Left ventricle myocardium inferior (tissue), 1 donor: Measurements from ENCODE around the gene DIDO1. TPM values are rescaled to one million over a fixed set of nuclear protein-coding genes. Genes with fewer than 3 reads are reported as not detected.

Experiments
- DNase-seq: peaks from one replicate; pipeline ENCODE4 v3.0.0-alpha.2; 2020
- H3K27ac ChIP-seq: fragments of 200-600 bp; replicated peaks from 2 replicates; pipeline ENCODE4 v1.8.0; 2021
- H3K27me3 ChIP-seq: fragments of 200-600 bp; 2 replicates; pipeline ENCODE4 v1.8.0; 2021; ENCODE audit warnings: low read depth
- H3K36me3 ChIP-seq: fragments of 200-600 bp; 2 replicates; pipeline ENCODE4 v1.8.0; 2021
- H3K4me1 ChIP-seq: fragments of 200-600 bp; 2 replicates; pipeline ENCODE4 v1.8.0; 2021
- H3K4me3 ChIP-seq: fragments of 200-600 bp; 2 replicates; pipeline ENCODE4 v1.8.0; 2021; ENCODE audit warnings: mild to moderate bottlenecking, moderate library complexity
- H3K9me3 ChIP-seq: fragments of 200-600 bp; replicated peaks from 2 replicates; pipeline ENCODE4 v1.8.0; 2021
- intact Hi-C: fragments of 100-400 bp; cut with micrococcal nuclease; formaldehyde crosslinking; loops from one replicate; pipeline ENCODE4 v1.11.0; 2022
- total RNA-seq: library from RNA; stranded (reverse); fragmentation: NEBNext Ultra II Directional; extraction: Animal tissue kit (Norgen Biotek cat#: 25700); gene quantifications from one replicate; pipeline ENCODE4 v1.2.1, GENCODE V29; 2021
- TF ChIP-seq, protein P1 (sequence below): fragments of 200-600 bp; IDR thresholded peaks from 2 replicates; pipeline ENCODE4 v1.8.0; 2021; ENCODE audit warnings: antibody characterized with exemption, mild to moderate bottlenecking, borderline replicate concordance
- donor health status: DM: no; HTN: yes; CAD: no; lungs with severe emphysema.

Gene DIDO1
- total RNA-seq, 1 donor from 2014 or later: 37.0 TPM

DNA sequence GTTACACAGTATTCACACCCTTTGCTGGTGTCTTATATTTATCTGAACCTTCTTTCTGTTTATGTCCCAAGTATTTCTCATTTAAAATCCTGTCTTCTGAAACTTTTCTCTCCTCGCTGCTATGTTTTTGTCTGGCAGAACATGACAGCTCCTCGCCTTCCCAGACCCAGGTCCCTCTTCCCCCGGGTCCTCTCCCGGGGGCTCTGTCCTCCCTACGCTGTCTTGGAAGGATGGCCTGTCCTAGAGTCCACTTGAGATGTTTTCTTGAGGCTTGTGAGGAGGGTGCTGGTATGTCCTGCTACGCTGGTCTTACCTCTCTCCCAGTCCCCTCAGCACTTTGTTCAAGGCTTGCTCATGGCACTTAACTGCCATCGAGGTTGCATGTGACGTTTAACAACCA is 17.9 kb upstream of the DIDO1 start:
- intact Hi-C loops: no loop called here
- Histone ChIP-seq H3K9me3 (no peaks in the 10 kb centered on the region), H3K27ac (no peak overlapping the region), H3K36me3 (peaks cover 63% of the 10 kb centered on the region), H3K4me3 (no peak overlapping the region), H3K4me1 (peaks cover 65% of the 10 kb centered on the region), H3K27me3 (no peaks in the 10 kb centered on the region)
- no peak for DNase-seq
- TF ChIP-seq, protein P1, sequence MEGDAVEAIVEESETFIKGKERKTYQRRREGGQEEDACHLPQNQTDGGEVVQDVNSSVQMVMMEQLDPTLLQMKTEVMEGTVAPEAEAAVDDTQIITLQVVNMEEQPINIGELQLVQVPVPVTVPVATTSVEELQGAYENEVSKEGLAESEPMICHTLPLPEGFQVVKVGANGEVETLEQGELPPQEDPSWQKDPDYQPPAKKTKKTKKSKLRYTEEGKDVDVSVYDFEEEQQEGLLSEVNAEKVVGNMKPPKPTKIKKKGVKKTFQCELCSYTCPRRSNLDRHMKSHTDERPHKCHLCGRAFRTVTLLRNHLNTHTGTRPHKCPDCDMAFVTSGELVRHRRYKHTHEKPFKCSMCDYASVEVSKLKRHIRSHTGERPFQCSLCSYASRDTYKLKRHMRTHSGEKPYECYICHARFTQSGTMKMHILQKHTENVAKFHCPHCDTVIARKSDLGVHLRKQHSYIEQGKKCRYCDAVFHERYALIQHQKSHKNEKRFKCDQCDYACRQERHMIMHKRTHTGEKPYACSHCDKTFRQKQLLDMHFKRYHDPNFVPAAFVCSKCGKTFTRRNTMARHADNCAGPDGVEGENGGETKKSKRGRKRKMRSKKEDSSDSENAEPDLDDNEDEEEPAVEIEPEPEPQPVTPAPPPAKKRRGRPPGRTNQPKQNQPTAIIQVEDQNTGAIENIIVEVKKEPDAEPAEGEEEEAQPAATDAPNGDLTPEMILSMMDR: no peak

DNA sequence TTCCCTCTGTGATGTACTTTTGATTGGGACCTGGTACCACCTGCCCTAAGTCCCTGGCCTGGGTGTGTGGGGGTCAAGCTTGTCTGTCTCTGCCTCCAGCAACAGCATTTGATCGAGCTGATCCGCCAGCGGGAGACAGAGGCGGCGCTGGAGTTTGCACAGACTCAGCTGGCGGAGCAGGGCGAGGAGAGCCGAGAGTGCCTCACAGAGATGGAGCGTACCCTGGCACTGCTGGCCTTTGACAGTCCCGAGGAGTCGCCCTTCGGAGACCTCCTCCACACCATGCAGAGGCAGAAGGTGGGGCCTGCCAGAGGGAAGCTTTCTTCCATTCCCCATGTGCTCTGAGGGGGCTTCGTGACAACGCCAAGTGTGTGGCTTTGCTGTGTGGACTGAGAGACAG is 17.1 kb upstream of the DIDO1 start:
- intact Hi-C loops: no loop called here
- TF ChIP-seq, protein P1: no peak
- Histone ChIP-seq H3K27me3 (no peaks in the 10 kb centered on the region), H3K4me1 (peaks cover 73% of the 10 kb centered on the region), H3K27ac (no peak overlapping the region), H3K9me3 (no peaks in the 10 kb centered on the region), H3K36me3 (peaks cover 57% of the 10 kb centered on the region), H3K4me3 (no peak overlapping the region)
- no peak for DNase-seq

DNA sequence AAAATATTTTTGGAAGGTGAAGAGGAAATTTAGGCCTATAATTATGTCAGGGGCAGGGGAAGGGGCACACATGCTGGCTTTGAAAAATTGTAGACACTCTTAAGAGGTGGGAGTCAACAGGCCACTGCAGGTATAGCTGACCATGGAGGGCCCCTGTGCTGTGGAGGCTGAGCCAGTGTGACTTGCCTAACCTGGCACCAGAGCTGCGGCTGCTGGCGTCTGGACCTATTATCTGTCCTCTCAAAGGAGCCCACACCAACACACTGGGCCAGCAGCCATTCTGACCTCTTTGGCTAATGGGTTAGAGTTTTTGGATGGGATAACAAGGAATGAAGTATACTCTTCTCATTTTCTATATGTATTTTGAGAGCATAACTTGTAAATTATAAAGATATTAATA is 16.2 kb upstream of the DIDO1 start:
- DNase-seq: no peak
- Histone ChIP-seq H3K27me3 (no peaks in the 10 kb centered on the region), H3K27ac (no peak overlapping the region), H3K4me3 (no peak overlapping the region), H3K9me3 (no peaks in the 10 kb centered on the region), H3K4me1 (peaks cover 72% of the 10 kb centered on the region), H3K36me3 (peaks cover 50% of the 10 kb centered on the region)
- intact Hi-C loops: no loop called here
- TF ChIP-seq, protein P1: no peak

DNA sequence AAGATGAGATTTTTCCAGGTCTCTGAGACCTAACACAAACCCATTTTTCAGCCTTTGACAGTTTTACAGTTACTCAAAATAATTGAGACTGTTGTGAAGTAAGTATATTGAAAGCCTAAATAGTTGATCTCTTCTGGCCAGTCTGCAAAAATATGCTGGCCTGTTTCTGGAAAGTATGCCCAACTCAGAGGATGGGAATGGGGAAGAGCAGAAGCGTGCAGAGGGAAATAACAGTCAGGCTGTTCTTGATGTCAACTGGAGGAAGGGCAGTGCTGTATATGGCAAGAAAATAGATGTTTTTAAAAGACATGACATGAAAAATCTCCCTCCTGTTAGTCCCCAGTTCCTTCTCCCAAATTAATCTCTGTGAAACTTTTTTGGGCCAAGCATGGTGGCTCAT is 15.5 kb upstream of the DIDO1 start:
- H3K36me3 ChIP-seq: peaks cover 50% of the 10 kb centered on the region
- H3K4me1 ChIP-seq: peaks cover 72% of the 10 kb centered on the region
- H3K4me3 ChIP-seq: no peak overlapping the region
- intact Hi-C loops: no loop called here
- no peak for DNase-seq
- TF ChIP-seq, protein P1: no peak
- no peaks in the 10 kb centered on the region for H3K9me3 ChIP-seq
- H3K27ac ChIP-seq: no peak overlapping the region
- H3K27me3 ChIP-seq: no peaks in the 10 kb centered on the region

DNA sequence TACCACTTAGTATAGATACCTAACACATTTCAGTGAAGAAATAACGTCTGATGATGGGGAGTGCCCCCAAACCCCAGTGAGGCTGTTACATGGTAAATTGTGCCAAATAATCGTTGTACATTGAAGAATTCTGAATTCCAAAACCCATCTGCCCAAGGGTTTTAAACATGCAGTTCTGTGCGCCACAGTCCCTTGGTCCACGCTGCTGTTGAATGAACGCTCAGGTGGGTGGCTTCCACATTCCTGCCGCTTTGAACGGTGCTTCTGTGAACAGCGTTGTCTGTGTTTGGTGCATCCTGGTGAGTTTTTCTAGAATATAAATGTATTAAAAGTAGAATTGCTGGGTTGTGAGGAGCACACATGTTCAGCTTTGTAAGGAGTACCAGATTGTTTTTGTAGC is 14.6 kb upstream of the DIDO1 start:
- H3K27me3 ChIP-seq: no peaks in the 10 kb centered on the region
- intact Hi-C loops: no loop called here
- TF ChIP-seq, protein P1: no peak
- no peak overlapping the region for H3K27ac ChIP-seq
- peaks cover 72% of the 10 kb centered on the region for H3K4me1 ChIP-seq
- H3K9me3 ChIP-seq: no peaks in the 10 kb centered on the region
- peaks cover 44% of the 10 kb centered on the region for H3K36me3 ChIP-seq
- H3K4me3 ChIP-seq: no peak overlapping the region
- DNase-seq: no peak
